A673 (cell line): ENCODE data around the gene POPDC2.

Source experiments
- EZH2 ChIP-seq: fragments of 200-600 bp; sonication (generic); IDR thresholded peaks from 2 replicates; pipeline ENCODE4 v1.6.1; 2017; ENCODE audit warnings: borderline replicate concordance, low read depth, mild to moderate bottlenecking, mixed read lengths, antibody characterized with exemption, low read length; ENCODE audit not compliant: poor library complexity, severe bottlenecking
- TF ChIP-seq, protein P1 (sequence below): fragments of 300-800, 200-600 bp; sonication (generic); conservative IDR thresholded peaks from 2 replicates; pipeline ENCODE4 v1.5.1; 2017; ENCODE audit warnings: low read depth, mild to moderate bottlenecking, antibody characterized with exemption, low read length, moderate library complexity, mixed read lengths

DNA sequence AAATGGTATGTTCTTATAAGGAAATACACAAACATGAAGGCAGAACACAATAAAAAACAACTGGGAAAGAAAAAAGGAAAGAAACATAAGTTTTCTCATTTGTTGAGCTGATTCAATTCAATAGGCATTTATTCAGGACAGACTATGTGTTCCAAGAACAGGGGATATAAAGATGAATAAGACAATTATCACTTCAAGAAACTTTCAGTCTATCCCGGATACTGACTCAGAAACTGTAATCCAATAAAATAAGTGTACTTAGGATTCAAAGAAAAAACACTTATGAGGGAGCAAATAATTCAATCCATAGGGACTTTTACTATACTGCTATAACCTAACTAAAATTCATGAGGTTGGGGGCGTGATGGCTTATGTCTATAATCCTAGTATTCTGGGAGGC lies 3.5 kb upstream of the POPDC2 start:
- TF ChIP-seq, protein P1, sequence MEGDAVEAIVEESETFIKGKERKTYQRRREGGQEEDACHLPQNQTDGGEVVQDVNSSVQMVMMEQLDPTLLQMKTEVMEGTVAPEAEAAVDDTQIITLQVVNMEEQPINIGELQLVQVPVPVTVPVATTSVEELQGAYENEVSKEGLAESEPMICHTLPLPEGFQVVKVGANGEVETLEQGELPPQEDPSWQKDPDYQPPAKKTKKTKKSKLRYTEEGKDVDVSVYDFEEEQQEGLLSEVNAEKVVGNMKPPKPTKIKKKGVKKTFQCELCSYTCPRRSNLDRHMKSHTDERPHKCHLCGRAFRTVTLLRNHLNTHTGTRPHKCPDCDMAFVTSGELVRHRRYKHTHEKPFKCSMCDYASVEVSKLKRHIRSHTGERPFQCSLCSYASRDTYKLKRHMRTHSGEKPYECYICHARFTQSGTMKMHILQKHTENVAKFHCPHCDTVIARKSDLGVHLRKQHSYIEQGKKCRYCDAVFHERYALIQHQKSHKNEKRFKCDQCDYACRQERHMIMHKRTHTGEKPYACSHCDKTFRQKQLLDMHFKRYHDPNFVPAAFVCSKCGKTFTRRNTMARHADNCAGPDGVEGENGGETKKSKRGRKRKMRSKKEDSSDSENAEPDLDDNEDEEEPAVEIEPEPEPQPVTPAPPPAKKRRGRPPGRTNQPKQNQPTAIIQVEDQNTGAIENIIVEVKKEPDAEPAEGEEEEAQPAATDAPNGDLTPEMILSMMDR, result no peak
- no peak for TF ChIP-seq EZH2
